Effector memory CD4-positive, alpha-beta T cell (primary cell): ENCODE data around the gene ATAD2B.

ENCODE experiments used
- DNase-seq, 3 donors: peaks; one replicate each; pipeline ENCODE4 v3.0.0-alpha.2; 2020
- H3K27ac ChIP-seq: 2 replicates; pipeline ENCODE4 v1.7.0; 2013; ENCODE audit warnings: mild to moderate bottlenecking, low read length, moderate library complexity; ENCODE audit not compliant: insufficient read depth, poor library complexity, severe bottlenecking
- H3K27me3 ChIP-seq: replicated peaks from 2 replicates; pipeline ENCODE4 v1.7.0; 2013; ENCODE audit warnings: mild to moderate bottlenecking, low read length; ENCODE audit not compliant: insufficient read depth, control insufficient read depth, poor library complexity, severe bottlenecking
- H3K36me3 ChIP-seq: 2 replicates; pipeline ENCODE4 v1.7.0; 2013; ENCODE audit warnings: mild to moderate bottlenecking, low read length, moderate library complexity; ENCODE audit not compliant: control insufficient read depth, insufficient read depth
- H3K4me1 ChIP-seq: 2 replicates; pipeline ENCODE4 v1.7.0; 2013; ENCODE audit warnings: low read length, mild to moderate bottlenecking; ENCODE audit not compliant: control insufficient read depth, insufficient read depth, poor library complexity, severe bottlenecking
- H3K4me3 ChIP-seq: 2 replicates; pipeline ENCODE4 v1.7.0; 2013; ENCODE audit warnings: low read length, low read depth, mild to moderate bottlenecking; ENCODE audit not compliant: insufficient read depth, poor library complexity, severe bottlenecking
- H3K9me3 ChIP-seq: 2 replicates; pipeline ENCODE4 v1.7.0; 2013; ENCODE audit warnings: mild to moderate bottlenecking, low read length, moderate library complexity; ENCODE audit not compliant: control insufficient read depth

Gene ATAD2B

DNA sequence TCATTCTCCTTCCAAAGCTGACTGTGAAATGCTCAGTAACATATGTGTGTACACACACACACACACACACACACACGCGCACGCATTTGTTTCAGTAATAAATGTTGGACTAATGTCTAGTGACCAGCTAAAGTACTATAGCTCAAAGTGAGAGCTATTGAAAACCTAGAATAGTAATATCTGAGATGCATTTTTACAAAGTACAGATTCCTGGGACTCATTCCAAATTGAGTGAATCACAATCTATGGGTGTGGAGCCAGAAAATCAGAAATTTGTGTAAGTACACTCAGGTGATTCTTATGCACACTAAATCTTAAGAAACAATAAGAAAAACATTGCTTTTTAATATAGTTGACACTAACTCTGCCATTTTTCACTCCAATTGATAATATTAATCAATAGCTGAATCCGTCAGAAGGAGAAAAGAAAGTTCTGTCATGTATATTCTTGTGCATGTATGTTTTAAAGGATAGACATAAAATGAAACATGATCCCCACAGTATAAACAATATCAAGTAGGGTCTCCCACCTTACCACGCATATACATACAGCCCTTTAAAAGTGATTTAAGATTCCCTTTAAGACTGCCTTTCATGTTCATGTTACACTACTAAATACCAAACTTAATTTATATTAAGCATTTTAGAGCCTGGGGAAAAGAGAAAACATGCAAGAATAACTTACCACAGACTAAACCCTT is 123.5 kb downstream of the ATAD2B start:
- Histone ChIP-seq H3K4me3 (no peak overlapping the region), H3K36me3 (peaks cover 8% of the 10 kb centered on the region), H3K27ac (no peak overlapping the region), H3K27me3 (no peaks in the 10 kb centered on the region), H3K4me1 (no peaks in the 10 kb centered on the region), H3K9me3 (no peaks in the 10 kb centered on the region)
- no peak for DNase-seq

DNA sequence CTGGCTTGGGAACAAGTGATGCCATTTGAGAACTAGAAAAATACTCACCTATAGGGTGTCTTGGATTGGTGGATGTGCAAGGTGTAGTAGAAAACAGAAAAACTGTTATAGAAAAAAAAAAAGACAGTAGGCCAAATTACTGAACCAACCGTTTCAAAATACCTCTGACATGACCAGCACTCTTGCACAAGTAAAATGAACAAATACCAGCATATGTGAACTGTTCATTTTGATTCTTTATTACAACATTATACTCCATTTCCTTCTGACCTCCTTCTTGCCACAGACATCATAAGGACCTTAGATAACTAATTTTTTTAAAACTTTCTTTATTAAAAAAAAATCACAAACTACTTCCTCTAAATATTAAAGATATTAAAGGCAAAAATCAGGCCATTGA is 125.5 kb downstream of the ATAD2B start:
- no peaks in the 10 kb centered on the region for H3K4me1 ChIP-seq
- H3K27ac ChIP-seq: no peak overlapping the region
- DNase-seq: no peak

DNA sequence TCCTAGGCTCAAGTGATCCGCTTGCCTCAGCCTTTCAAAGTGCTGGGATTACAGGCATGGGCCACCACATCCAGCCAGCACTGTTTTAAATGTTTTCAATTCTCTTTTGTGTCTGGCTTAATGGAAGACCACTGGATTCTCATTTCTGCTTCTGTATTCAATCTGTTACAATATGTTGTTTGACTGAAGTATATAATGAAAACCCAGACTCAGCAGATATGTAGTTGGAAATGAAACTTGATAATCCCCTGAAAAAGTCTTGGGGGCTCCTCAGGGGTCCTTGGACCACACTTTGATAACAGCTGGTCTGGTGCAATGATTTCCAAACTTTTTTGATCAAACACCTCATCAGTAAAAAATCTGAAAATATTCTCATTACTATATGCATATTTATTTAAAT is 132.7 kb downstream of the ATAD2B start:
- Histone ChIP-seq H3K4me1 (no peaks in the 10 kb centered on the region), H3K27ac (no peak overlapping the region), H3K9me3 (no peaks in the 10 kb centered on the region), H3K4me3 (no peak overlapping the region), H3K36me3 (peaks cover 14% of the 10 kb centered on the region), H3K27me3 (no peaks in the 10 kb centered on the region)
- DNase-seq: no peak

More for the DNA sequence above, 125.5 kb downstream of the ATAD2B start:
- Histone ChIP-seq H3K36me3 (peaks cover 22% of the 10 kb centered on the region), H3K4me3 (no peak overlapping the region), H3K9me3 (no peaks in the 10 kb centered on the region), H3K27me3 (no peaks in the 10 kb centered on the region)

DNA sequence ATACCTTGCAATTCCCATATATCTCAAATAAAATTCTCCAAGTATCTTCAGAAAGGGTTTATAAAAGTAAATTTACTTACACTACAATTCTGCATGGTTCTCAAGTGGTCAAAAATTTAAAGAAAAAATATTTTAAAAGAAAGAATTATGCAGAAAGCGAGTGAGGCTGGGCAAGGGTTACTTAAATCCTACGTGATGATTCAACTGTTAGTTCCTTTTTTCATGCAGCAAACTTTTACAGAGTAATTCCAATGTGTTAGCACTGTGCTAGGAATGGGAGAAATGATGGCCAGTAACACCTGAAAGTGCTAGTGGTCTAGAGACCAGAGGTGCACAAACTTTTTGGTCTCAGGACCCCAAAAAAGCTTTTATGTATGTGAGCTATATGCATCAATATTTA is 133.4 kb downstream of the ATAD2B start:
- Histone ChIP-seq H3K27me3 (no peaks in the 10 kb centered on the region), H3K4me1 (peaks cover 3% of the 10 kb centered on the region), H3K9me3 (no peaks in the 10 kb centered on the region), H3K36me3 (peaks cover 14% of the 10 kb centered on the region), H3K27ac (no peak overlapping the region), H3K4me3 (no peak overlapping the region)
- DNase-seq: no peak

DNA sequence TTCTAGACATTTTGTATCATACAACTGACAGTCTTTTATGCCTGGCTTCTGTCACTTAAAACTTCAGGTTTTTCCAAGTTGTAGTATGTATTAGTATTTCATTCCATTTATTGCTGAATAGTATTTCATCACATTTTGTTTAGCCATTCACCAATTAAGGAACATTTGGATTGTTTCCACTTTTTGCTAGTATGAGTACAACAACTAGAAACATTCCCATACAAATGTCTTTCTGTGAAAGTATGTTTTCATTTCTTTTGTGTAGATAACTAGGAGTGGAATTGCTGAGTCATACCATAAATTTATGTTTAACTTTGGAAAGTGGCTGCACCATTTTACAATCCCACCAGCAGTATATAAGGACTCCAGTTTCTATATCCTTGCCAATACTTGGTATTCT is 135.9 kb downstream of the ATAD2B start:
- DNase-seq: no peak
- H3K27ac ChIP-seq: no peak overlapping the region
- no peak overlapping the region for H3K4me3 ChIP-seq
- H3K27me3 ChIP-seq: no peaks in the 10 kb centered on the region
- peaks cover 7% of the 10 kb centered on the region for H3K4me1 ChIP-seq
- H3K36me3 ChIP-seq: peaks cover under 1% of the 10 kb centered on the region
- no peaks in the 10 kb centered on the region for H3K9me3 ChIP-seq

DNA sequence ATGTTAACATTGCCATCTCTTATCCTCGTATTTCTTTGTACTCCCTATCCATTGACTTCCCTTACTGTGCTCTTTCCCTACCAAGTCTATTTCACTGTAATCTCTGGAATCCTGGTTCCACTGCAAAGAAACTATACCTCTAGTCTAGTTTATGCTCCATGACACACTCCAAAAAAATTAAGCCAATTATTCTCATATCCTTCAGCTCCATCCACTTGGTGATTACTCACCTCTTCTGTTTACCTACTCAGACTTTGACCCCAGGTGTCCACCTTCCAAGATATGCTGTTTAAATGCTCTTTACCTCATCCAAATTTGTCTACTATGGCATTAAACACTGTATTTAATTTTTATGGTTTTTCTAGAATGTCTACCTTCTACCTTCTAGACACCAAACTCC is 137.9 kb downstream of the ATAD2B start:
- Histone ChIP-seq H3K27me3 (no peaks in the 10 kb centered on the region), H3K4me1 (peaks cover 7% of the 10 kb centered on the region), H3K4me3 (no peak overlapping the region), H3K27ac (no peak overlapping the region), H3K9me3 (no peaks in the 10 kb centered on the region), H3K36me3 (peaks cover 14% of the 10 kb centered on the region)
- DNase-seq: no peak

DNA sequence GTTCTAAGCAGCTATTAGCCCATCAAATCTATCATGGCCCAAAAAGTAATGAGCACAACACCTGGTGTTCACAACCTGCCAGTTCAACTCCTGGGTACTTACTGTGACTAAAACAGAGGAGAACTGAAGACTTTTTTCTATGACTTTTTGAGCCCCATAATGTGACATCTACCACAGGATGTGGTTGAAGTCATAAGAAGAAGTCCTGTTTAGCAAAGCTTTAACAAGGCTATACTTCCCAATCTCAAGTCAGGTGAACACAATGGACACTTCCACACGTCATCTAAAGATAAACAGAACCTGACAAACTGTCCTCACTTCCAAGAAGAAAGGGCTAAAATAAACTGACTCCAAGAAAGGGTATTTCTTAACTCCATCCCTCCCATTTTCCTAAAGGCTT is 138.8 kb downstream of the ATAD2B start:
- H3K27me3 ChIP-seq: no peaks in the 10 kb centered on the region
- H3K9me3 ChIP-seq: no peaks in the 10 kb centered on the region
- no peak overlapping the region for H3K27ac ChIP-seq
- peaks cover 18% of the 10 kb centered on the region for H3K36me3 ChIP-seq
- no peak overlapping the region for H3K4me3 ChIP-seq
- DNase-seq: no peak
- H3K4me1 ChIP-seq: peaks cover 7% of the 10 kb centered on the region

DNA sequence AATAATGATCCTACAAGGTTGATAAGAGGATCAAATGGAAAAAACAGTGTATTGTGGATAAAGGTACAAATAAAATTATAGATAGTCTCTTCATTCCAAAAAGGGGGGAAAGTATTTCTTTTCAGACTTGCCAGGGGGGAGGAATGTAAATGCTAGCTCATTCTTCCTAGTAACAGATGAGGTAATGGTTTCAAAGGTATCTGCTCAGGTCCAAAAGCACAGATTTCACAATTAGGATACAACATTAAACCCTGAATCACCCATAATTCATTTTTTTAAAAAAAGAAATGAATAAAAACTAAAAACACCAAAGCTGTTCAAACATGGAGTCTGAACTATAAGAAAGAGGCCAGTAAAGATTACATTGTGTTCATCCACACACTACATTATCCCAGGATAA is 142.0 kb downstream of the ATAD2B start:
- no peak overlapping the region for H3K4me3 ChIP-seq
- H3K9me3 ChIP-seq: no peaks in the 10 kb centered on the region
- no peaks in the 10 kb centered on the region for H3K27me3 ChIP-seq
- H3K36me3 ChIP-seq: peaks cover 29% of the 10 kb centered on the region
- DNase-seq: no peak
- H3K4me1 ChIP-seq: peaks cover 7% of the 10 kb centered on the region
- H3K27ac ChIP-seq: no peak overlapping the region

DNA sequence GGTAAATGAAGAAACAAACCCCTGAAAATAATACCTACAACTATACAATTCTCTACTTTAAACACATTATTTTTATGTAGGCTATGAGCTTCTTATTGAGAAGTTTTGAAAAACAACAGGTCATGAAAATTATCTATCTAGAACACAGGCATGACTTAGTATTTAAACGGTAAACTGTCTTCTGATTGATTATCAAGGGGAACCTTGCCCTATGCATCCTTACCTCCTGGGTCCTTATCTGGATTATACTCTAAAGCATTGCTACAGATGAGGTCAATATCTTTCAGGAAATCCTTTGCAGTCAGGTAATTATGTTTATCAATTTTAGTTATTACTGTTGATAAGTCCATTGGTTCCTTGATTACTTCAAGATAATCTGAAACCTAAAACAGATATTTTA is 144.3 kb downstream of the ATAD2B start:
- Histone ChIP-seq H3K9me3 (no peaks in the 10 kb centered on the region), H3K36me3 (peaks cover 34% of the 10 kb centered on the region), H3K4me3 (no peak overlapping the region), H3K4me1 (no peaks in the 10 kb centered on the region), H3K27me3 (no peaks in the 10 kb centered on the region), H3K27ac (no peak overlapping the region)
- DNase-seq: no peak

DNA sequence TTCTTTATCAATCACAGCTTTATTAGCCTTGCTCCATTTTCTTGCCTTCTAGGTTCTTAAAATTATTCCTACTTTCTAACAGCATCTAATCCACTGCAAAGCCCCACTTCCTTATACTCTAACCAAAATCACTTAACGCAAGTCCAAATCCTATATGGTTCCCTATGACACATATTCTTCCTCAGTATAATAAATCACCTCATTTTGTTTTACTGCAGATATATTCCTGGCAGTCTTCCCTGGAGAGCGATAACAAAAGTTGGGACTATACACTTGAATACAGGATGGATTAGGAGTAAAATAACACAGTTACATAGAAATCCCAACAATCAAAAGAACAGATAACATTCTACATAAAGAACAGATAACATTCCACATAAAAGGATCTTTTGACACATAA is 144.8 kb downstream of the ATAD2B start:
- H3K27ac ChIP-seq: no peak overlapping the region
- H3K27me3 ChIP-seq: no peaks in the 10 kb centered on the region
- DNase-seq: no peak
- H3K4me3 ChIP-seq: no peak overlapping the region
- peaks cover 38% of the 10 kb centered on the region for H3K36me3 ChIP-seq
- H3K9me3 ChIP-seq: no peaks in the 10 kb centered on the region
- H3K4me1 ChIP-seq: no peaks in the 10 kb centered on the region
